ENCODE data around the gene TRPC4.

TRPC4 gene

GRCh38 chr13:37716420-37717195, 153.0 kb downstream of the TRPC4 start:
- DNase-seq (ENCODE audit: low read depth in 2 of 2), result no peak

DNA sequence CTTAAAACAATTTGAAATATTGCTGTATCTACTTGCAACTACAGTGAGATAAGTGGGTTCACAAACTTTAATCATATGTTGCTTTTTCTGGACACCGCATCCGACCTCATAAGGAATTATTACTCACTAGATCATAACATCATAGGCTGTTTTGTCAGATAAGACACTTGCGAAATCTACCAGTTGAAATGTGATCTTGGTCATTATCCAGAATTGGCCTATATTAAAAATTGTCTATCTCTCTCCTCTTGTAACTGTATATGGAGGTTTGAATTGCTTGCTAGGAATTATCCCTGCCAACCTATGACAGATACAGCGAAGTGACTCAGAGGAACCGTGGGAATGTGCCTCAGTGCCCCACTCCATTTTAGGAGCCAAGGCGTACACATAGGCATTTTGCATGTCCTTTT, 154.0 kb downstream of the TRPC4 start:
- DNase-seq (ENCODE audit: low read depth in 2 of 2), result no peak

GRCh38 chr13:37709318-37709717, 160.3 kb downstream of the TRPC4 start:
- DNase-seq (ENCODE audit: low read depth in 2 of 2), result no peak

GRCh38 chr13:37707739-37708500, 161.7 kb downstream of the TRPC4 start:
- DNase-seq (ENCODE audit: low read depth in 2 of 2), result no peak

DNA sequence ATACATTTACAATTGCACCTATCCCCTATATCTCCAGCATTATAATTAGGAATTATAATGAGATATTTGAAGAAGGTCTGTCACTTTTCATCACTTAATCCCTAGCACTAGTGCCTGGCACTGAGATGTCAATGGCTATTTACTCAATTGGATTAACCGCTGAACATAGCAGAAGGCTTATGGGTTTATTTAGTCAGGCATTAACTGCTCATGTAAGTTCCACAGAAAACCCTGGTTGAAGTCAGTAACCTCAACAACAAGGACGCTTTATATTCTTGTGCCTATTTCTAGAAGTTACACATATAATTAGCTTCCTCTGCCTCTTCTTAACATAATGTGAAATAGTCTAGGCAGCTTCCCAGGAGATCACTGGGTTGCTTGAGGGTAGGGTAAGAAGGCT, 163.5 kb downstream of the TRPC4 start:
- no peak for DNase-seq (ENCODE audit: low read depth in 2 of 2)

DNA sequence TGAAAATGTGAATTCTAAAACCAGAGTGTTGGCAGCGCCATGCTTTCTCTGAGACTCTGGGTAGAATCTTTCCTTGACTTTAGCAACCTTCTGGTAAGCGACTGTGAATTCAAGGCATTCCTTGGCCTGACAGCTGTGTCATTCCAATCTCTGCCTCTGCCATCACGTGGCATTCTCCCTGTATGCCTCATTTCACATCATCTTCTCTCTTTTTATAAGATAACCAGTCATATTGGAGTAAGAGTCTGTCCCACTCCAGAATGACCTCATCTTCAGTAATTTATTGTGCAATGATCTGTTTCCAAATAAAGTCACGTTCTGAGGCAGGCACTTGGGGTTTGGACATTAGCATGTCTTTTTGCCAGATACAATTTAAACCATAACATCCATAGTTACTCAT, 167.6 kb downstream of the TRPC4 start:
- DNase-seq (ENCODE audit: low read depth in 2 of 2), result no peak

DNA sequence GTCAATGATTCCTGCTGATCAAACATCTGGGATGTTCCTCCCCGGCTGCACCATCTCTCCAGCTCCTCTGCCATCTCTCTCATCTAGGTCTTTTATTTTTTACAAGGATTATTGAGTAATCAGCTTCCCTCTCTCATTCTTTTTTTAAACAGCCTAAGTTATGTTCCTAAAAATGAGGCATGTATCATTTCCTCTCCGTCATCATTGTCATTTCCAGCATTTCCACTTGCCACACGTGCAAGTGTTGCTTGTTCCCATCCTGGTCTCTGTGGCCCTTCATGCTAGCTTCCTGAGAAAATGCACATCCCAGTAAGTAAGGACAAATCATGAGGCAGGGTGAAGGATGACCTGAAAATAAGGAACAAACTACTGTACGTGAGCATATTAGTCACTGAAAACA, 168.3 kb downstream of the TRPC4 start:
- no peak for DNase-seq (ENCODE audit: low read depth in 2 of 2)

- no peak for DNase-seq (ENCODE audit: low read depth in 2 of 2)
Observed at GRCh38 chr13:37700887-37701286, 168.7 kb downstream of the TRPC4 start.

DNA sequence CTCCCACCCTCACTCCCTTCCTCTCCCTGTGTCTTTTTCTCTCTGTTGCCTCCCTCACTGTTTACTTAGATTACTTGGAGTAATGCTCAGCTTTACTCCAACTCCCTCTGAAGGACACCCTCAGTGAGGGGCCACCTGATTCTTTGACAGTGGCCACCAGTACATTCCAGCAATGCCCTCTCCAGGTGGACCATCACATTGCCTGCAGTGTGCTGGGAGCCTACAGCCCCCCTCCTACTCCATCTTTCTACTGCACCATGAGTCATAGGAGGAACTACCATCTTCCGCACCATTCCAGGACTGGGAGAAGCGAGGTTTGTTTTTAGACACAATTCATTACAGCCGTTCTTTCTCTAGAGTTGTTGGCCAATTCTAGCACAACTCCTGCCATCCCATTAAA, 174.4 kb downstream of the TRPC4 start:
- DNase-seq (ENCODE audit: low read depth in 2 of 2), result no peak

DNA sequence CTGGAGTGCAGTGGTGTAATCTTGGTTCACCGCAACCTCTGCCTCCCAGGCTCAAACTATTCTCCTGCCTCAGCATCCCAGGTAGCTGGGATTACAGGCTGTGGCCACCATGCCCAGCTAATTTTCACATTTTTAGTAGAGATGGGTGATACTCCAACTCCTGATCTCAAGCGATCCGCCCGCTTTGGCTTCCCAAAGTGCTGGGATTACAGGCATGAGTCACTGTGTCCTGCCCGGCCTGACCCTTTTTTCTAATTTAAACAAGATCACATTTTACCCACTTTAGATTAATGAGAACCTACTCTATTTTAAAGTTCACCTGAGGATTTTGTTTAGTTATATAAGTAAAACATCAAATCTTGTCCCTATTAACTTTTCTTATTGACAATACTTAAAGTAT, 179.2 kb downstream of the TRPC4 start:
- no peak for DNase-seq (ENCODE audit: low read depth in 2 of 2)

DNA sequence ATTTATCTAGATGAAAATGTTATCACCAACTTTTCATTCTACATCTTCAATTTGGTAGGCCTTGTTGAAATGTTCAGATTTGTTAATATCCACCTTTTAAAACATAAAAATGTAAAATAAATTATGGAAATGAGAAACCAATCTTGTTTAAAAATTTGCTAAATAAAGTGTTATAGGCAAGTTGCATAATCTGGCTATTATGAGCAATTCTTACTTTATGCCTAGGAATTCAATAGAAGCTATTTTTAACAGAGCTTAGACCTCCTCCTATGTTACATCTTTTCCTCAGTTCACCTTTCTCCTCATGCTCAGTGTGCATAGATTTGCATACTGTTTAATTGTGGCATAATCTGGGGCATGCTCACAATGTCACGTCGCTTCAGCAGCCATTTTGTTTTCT, 183.1 kb downstream of the TRPC4 start:
- no peak for DNase-seq (ENCODE audit: low read depth in 2 of 2)

DNA sequence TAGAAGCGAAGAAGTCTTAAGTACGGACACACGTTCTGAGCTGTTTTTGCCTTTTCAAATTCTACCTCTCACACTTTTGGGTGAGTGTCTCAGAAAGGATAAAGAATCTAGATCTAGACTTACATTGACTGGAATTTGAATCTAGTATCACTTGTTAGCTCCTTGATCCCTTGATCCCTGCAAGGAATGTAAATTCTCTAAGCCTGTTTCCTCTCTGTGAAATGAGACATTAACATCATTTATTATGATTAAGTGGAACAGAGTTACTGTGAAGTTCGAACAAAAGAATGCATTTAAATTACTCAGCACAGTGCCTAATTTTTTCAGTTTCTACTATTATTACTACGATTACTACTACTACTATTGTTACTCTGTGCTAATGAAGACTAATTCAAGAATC, 184.4 kb downstream of the TRPC4 start:
- DNase-seq (ENCODE audit: low read depth in 2 of 2), result no peak

DNA sequence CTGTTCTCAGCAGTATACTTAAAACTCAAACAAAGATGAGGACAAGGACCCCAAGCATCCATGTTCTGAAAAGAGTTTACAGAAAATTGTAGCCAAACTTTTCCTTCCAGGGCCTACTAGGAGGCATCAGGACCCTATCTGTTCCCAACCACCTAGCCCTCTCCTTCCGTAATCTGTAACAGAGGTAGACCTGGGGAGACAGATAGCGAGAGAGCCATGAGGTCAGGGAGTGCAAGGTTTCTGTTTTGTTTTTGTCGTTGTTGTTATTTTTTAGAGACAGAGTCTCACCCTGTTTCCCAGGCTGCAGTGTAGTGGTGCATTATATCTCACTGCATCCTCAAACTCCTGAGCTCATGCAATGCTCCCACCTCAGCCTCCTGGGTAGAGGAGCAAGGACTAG, 187.1 kb downstream of the TRPC4 start:
- DNase-seq (ENCODE audit: low read depth in 2 of 2), result no peak

DNA sequence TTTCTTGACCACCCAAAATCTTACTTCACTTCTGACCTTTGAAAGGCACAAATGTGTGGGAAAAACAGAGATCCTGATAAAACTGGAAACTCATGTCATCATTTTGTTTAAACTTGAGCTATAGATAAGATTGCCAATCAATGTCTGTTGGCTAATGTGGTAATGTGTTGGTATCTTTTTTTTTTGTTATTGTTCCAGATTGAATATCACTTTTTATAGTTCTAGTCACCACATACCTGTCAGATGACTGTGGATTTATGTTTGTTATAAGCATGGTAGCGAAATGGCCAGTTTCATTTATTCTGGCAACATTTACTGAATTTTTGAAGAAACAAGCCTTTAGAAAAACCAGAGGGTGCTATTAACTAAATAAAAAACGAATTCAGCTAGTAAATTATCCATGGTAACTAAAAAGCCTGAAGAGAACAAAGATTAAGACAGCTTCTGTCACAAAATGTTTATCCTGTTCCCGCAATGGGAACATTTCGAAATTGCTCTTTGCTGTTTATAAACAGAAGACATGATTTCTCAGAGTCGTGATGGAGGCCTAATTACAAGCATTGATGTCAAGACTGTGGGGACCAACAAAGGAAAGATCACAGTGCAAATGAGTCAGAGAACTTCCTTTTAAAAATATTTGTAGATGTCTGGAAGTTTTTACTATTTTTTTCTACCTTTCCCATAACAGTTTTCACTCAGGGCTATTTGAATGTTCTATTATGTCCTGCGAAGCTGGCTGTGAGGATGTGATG, 188.1 kb downstream of the TRPC4 start:
- no peak for DNase-seq (ENCODE audit: low read depth in 2 of 2)

GRCh38 chr13:37680137-37680536, 189.4 kb downstream of the TRPC4 start:
- DNase-seq (ENCODE audit: low read depth in 2 of 2), result no peak

GRCh38 chr13:37679043-37679442, 190.5 kb downstream of the TRPC4 start:
- no peak for DNase-seq (ENCODE audit: low read depth in 2 of 2)

DNA sequence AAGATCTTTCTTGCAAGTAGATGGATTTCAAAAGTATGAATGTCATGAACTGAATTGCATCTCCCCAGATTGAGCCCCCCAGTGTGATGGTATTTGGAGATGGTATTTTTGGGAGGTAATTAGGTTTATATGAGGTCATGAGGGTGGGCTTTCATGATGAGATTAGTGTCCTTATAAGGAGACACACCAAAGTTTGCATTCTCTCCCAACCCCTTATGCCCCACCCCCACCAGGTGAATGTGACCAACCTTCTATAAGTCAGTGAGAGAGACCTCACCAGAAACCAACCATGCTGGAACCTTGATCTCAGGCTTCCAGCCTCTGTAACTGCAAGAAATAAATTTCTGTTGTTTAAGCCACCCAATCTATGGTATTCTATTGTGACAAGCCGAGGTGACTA, 199.7 kb downstream of the TRPC4 start:
- DNase-seq (ENCODE audit: low read depth in 2 of 2), result no peak

DNA sequence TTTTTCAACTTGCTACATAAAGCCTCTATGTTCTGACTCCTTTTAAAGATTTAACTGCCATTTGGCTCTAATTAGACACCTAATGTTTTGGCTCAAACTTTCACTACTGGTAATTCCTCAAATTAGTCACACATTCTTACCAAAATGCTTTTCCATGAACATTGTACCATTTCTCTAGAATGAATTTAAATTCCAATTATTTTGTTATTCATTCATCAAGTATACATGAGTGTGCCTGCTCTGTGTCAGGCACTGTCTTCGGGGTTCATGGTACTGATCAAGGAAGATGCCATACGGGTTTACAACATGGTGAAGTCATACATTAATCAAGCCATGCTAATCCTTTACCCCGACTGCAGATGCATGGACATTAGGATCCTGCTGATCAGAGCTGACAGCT, 201.9 kb downstream of the TRPC4 start:
- DNase-seq (ENCODE audit: low read depth in 2 of 2), result no peak

DNA sequence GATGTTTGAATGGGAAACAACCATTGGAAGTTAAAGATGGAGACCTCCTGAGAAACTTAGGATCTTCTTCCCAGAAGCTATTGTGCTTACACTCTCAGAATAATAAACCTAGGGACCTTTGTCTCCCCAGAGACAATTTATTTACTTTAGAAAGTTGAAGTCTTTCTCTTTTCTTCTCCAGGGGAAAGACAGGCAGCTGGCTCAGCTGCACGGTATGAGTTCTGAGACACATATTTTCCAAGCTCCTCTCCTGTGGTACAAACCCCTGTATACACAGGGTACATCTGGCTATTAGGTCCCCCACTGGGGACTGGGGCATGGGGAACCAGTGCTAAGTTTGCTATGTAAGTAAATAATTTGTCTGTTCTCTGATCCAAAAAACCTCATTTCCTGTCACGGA, 203.5 kb downstream of the TRPC4 start:
- DNase-seq (ENCODE audit: low read depth in 2 of 2), result no peak

- DNase-seq (ENCODE audit: low read depth in 2 of 2), result no peak
Observed at GRCh38 chr13:37665420-37665819, 204.2 kb downstream of the TRPC4 start.

DNA sequence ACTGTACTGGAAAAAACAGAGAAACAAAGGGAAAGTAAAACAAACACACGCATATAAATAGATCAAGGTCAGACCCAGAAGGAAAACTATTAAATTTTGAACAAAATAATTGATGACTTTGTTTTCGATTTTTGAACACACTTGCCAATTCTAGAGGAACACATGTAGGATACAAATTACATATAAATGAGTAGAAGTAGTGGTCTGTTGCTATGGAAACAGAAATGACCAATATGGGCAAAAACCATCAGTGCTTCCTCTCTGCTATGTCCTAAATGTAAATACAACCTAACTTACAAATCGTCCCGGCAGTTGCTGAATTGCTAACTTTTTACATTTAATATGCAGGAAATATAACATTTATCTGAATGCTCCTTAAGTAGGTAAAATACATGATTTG, 205.8 kb downstream of the TRPC4 start:
- DNase-seq (ENCODE audit: low read depth in 2 of 2), result no peak

GRCh38 chr13:37662624-37663023, 206.9 kb downstream of the TRPC4 start:
- DNase-seq (ENCODE audit: low read depth in 2 of 2), result no peak

GRCh38 chr13:37657956-37658355, 211.6 kb downstream of the TRPC4 start:
- no peak for DNase-seq (ENCODE audit: low read depth in 2 of 2)

Measured in stimulated activated CD4-positive, alpha-beta T cell treated with anti-CD3 and anti-CD28 coated beads, Interleukin-4, amount 100 ng/mL, for 48 hours (primary cell).